T follicular helper cell (primary cell): ENCODE data around the gene GPX3.

Experiments used
- DNase-seq: peaks from one replicate; pipeline ENCODE4 v3.0.0-alpha.2; 2020; ENCODE audit warnings: low read depth
- total RNA-seq, 2 experiments: gene quantifications; one replicate each; lab custom pipeline; 2026; lab: John Stamatoyannopoulos, UW

The GPX3 gene
- 0 to 0.04 reads per million in 2 experiments for total RNA-seq

DNA sequence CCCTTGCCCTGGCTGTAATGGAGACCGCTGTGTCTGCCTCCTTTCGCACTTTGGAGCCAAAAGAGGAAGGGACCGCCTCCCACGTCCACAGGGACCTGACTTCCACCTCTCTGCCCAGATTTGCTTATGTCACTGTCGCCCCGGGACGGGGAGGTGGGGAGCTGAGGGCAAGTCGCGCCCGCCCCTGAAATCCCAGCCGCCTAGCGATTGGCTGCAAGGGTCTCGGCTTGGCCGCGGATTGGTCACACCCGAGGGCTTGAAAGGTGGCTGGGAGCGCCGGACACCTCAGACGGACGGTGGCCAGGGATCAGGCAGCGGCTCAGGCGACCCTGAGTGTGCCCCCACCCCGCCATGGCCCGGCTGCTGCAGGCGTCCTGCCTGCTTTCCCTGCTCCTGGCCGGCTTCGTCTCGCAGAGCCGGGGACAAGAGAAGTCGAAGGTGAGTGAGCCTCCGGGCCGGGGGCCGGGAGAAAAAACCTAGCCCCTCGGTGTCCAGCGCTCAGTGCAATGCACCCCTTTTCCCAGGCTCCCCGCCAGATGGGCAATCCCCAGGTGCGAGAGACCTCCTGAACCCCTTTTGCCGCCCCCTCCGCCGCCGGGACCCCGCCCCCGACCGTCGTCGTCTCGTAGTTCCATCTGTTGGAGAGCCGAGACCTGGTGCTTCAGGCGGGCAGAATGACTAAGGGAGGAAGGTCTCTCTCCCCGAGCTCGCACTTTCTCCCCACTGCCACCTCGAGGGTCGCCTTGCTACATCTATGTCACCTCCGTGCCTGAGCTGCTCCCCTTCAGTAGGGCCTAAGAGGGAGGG, at the start of gene GPX3:
Gene GPX3 (plus strand): TSS at position 288 of the 807 bp plus-strand sequence. CDS start 64 bp downstream, at position 352.
- DNase-seq = peak; percentile 4

GRCh38 chr5:150978590-150978989, 41.8 kb upstream of the GPX3 start:
- no peak for DNase-seq

GRCh38 chr5:150987746-150988145, 32.6 kb upstream of the GPX3 start:
- no peak for DNase-seq

- DNase-seq = no peak
Measured at GRCh38 chr5:150989695-150990094, 30.7 kb upstream of the GPX3 start.

DNA sequence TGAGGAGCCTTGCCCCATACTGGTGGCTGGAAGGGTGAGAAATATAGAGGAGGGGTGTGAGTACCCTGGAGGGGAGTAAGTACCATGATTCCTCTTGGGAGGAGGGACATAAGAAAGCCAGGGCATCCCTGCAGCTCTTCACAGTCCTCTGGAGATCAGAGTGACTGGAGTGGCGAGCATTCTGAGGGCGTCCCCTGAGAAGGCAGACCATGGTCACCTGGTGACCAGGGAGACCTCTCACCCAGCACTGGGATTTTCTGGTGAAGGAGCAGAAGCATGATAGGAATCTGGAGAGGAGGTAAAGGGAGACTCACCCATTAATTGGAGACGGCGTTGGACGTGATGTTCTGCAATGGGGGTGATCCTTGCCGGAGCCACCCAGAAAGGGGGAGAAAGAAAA, 27.7 kb upstream of the GPX3 start:
- DNase-seq = no peak

DNA sequence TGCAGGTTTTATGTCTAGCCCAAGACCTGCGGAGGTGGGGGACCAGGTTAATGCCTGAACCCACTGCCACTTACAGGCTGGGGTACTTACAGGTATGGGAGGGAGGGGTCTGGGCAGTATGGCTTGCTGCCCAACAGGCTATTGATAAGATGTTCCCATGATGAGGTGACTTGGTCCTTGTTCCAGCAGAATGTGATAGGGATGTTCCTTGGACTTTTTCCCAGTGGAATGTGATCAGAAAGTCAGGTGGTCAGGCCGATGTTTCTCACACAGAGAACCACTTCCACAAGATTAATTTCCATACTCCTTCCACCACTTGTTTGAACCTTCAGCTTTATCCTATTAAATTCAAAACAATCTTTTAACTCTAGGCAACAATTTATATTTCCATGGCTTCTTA, 27.0 kb upstream of the GPX3 start:
- DNase-seq = no peak

DNA sequence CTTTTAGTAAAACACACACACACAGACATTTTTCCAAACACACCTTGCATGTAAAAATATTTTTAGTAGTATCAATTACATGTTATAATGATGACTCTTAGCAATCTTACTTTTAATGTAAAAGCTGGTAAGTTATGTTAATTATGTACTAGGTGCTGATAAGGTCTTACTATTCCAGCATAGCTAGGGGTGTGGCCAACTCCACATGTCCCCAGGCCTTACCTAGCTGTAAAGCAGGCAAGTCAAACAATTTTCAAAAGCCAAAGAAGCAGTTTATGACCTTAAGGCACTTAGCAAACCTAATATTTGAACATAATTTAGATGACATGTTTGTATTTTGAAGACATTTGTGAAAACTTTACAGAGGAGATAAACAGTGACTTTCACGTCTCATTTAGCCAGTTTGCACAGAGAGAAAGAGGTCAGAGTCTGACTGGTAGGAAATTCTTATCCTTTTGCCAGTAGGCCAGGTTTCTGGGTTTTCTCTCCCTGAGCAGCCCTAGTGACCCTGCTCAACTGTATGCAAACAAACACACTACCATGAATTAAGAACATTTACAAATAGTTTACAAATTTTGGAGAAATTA, 26.5 kb upstream of the GPX3 start:
- no peak for DNase-seq

DNA sequence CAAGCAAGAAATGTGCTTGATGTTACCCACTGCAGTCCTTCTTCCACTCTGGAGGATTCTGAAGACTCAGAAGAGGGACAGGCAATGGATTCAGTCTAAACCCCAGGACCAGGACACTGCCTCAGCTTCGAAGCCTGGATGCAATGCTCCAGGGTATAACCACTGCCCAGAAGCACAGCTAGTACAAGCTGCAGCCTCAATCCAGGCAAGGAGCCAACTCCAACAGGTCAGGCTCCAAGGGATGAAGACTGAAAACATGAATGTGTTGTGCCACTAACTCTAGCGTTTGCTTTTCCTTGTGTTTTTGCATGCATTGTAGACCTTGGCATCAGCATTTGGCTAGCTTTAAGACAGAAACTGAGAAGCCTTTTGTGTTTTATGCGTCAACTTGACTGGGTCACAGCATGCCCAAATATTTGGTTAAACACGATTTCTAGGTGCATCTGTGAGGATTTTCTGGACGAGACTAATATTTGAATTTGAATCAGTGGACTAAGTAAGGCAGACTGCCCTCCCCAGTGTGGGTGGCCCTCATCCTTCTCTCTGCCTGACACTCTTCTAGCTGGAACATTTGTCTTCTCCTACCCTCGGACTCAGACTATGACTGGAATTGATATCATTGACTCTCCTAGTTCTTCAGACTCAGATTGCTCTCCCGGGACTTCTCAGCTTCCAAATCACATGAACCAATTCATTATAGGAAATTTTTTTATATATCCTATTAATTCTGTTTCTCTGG, 20.5 kb upstream of the GPX3 start:
- DNase-seq = no peak

GRCh38 chr5:151001436-151001835, 19.0 kb upstream of the GPX3 start:
- DNase-seq = no peak

DNA sequence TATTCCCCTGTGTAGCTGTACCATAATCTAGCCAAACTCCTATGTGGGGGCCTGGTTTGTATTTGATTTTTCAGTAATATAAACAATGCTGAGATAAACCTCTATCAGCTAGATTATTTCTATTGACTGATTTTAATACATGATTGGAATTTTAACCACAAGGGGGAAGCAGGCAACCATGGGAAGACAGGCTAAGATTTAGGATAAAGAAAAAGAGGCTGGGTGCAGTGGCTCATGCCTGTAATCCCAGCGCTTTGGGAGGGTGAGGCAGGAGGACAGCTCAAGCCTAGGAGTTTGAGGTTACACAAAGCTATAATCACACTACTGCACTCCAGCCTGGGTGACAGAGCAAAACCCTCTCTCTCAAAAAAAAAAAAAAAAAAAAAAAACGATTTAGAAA, 18.1 kb upstream of the GPX3 start:
- no peak for DNase-seq

DNA sequence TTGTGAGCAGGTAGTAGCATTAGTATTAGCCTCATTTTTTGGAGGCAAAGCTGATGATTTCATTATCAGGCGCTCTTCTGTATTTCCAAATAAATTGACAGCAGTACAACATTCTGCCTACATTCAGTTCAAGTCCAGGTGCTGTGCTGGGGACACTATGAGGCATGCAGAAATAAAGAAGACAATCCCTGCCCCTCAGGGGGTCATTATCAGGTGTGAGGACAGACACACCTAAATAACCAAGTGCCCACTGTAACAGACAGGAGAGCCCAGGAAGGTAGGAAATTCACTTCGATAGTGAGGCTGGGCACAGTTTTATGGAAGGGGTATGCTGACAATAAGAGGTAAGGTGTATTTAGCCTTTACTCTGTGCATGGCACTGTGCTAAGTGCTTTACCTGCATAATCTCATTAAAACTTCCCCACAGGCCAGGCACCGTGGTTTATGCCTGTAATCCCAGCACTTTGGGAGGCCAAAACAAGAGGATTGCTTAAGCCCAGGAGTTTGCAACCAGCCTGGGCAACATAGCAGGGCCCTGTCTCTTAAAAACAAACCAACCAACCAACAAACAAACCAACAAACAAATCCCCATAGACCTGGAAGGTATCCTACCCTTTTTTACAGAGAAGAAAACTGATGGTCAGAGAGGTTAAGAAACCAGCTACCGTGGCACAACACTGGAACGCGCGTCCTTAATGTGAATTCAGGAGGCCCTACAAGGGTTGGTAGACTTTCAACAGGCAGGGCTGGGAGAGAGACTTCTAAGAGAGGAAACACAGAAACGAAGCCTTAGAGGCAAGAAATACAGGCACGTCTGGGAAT, 17.5 kb upstream of the GPX3 start:
- DNase-seq = no peak

DNA sequence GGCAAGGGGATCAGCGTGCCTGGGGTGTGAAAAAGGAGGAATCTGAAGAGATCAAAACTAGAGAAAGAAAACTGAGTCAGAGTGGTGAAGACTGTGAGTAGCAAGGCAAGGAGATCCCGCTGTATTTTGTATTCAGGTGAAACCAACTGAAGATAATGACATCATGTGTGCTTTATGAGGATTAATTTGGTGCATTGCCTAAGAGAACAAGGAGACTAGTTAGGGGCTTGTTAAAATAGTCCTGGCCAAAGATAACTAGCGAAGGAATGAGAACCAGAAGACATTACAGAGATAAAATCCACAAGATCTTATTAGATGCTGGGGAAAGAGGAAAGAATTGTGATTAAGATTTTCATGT, 16.9 kb upstream of the GPX3 start:
- DNase-seq = no peak

GRCh38 chr5:151004499-151004898, 15.9 kb upstream of the GPX3 start:
- DNase-seq = no peak

- no peak for DNase-seq
Measured at GRCh38 chr5:151005187-151005949, 15.0 kb upstream of the GPX3 start.

- DNase-seq = no peak
Measured at GRCh38 chr5:151005950-151006576, 14.3 kb upstream of the GPX3 start.

DNA sequence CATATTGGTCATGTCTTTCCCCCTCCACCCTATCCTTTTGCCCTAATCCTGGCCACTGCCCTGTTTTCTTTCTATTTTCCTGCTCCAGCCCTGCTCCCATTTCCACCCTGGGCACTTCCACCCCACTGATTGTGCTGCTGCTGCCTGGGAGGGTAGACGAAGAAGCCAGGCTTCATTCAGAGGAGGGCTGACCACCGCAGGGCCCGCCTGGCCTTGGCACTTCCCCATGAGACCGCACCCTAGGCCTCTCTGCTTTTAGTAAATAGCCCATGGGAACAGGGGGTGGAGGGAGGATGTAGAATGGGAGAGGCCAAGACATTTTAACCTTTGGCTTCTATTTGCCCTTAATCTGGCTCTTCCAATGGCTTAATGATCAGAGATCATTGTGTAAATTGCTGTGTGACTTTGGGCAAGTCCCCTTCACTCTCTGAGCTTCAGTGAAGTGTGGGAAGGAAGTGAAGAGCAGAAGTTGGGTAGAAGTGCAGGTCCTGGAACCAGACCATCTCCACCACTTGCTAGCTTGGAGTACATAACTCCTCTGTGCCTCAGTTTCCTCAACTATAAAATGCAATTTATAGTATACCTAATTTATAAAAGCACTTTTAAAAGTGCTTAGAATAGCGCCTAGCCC, 13.6 kb upstream of the GPX3 start:
- DNase-seq = no peak

- DNase-seq = no peak
Measured at GRCh38 chr5:151007430-151008209, 12.8 kb upstream of the GPX3 start.

DNA sequence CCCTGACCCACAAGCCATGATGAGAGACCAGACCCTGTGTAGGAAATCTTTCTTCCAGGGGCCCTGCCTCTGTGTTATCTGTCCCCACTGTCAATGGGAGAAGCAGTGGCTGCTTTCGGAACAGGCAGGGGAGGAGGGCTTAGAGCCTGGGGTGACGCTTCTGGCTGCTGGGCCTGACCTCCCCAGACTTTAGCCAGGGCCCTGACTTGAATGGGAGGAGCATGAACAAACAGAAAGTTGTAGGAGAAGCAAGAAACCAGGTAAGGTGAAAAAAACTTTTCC, 12.2 kb upstream of the GPX3 start:
- DNase-seq = no peak

DNA sequence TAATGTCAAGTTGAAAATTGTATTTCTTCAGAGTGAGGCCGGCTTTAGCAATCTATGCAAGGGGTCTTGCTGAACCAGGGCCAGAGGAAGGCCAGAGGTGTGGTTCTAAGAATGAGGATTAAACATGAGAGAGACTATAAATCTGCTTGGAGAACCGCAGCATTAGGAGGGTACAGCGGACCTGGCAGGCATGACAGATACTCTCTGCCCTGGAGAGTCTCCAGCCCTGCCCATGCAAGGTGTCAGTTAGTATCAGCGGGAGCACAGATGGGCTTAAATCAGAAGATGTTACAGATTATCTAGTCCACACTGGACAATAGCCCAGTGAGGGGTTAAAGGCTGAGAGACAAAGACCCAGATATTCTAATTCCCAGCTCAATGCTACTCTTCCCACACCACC, 11.5 kb upstream of the GPX3 start:
- DNase-seq = no peak

DNA sequence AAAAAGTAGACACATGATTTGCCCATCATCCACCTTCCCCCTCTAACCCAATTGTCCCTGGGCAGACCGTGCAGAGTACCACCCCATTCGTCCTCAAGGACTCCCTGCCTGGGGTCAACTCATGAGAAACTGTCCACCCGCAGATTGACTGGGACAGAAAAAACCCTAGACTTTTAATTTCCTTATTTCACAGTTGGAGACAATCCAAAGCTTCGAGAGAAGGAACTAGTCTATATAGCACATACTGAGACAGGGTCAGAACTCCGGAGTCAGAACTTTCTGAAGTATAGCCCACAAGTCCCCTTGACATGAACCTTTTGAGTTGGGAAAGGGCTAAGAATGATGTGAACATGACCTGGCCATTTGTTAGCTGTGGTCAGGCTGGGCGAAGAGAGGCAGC, 7.5 kb upstream of the GPX3 start:
- DNase-seq = no peak
